HG03095 (cell line): ENCODE results near the gene TXNDC16.

Experiments used
- ATAC-seq: cut with Tn5 transposase; IDR thresholded peaks from one replicate; pipeline ENCODE4 v1.9.1; 2021; ENCODE audit warnings: moderate library complexity; ENCODE audit not compliant: unreplicated experiment

TXNDC16 gene

GRCh38 chr14:52397844-52398243 is 154.5 kb downstream of the TXNDC16 start:
- no peak for ATAC-seq

GRCh38 chr14:52395728-52396127 is 156.6 kb downstream of the TXNDC16 start:
- no peak for ATAC-seq

- no peak for ATAC-seq
These were observed 160.3 kb downstream of the TXNDC16 start for GRCh38 chr14:52391881-52392615.
